HCT116 (cell line): ENCODE data around the gene CSPG4. TPM values are rescaled to one million over a fixed set of nuclear protein-coding genes. Genes with fewer than 3 reads are reported as not detected.
"Not testable (repeated sequence)": the region's sequence is repeated elsewhere in the genome, so short reads cannot be mapped to it uniquely, and the experiment has no call there.

ENCODE experiments used
- ATAC-seq: fragments of 200-7000 bp; cut with Tn5 transposase; 2 replicates; pipeline ENCODE4 v1.9.1; 2020; ENCODE audit warnings: mild to moderate bottlenecking, moderate library complexity
- BruUV-seq: library from RNA; stranded (reverse); fragments of 400-500 nt; replicated peaks from 2 replicates; lab custom pipeline; 2021; lab: Mats Ljungman, UMichigan
- CTCF ChIA-PET: fragments of 300-600 bp; sonication (Branson Sonifier 250); formaldehyde crosslinking; loops from one replicate; lab custom pipeline; 2021; ENCODE audit warnings: antibody characterized with exemption; lab: Charles Lee
- POLR2A ChIA-PET: fragments of 300-600, 350-600 bp; sonication (Branson Sonifier 250); formaldehyde crosslinking; loops from one replicate; lab custom pipeline; 2021; ENCODE audit warnings: antibody characterized with exemption; lab: Charles Lee
- RAD21 ChIA-PET, 2 experiments: fragments of 300-600 bp; sonication (Branson Sonifier 250); formaldehyde crosslinking; loops; one replicate each; lab custom pipeline; 2023; ENCODE audit warnings: low total read pairs in 2 of 2; ENCODE audit not compliant: uncharacterized antibody in 2 of 2, unreplicated experiment in 2 of 2, low non-redundant PET in 1 of 2; lab: Charles Lee
- DNase-seq: peaks from one replicate; pipeline ENCODE4 v3.0.0-alpha.2; 2010; ENCODE audit warnings: low read depth, low spot score
- H2AFZ ChIP-seq: fragments of 200-600 bp; shearing (Covaris generic), sonication (generic); 2 replicates; pipeline ENCODE4 v1.6.1; 2017; ENCODE audit warnings: low read depth, mixed run types, mixed read lengths, antibody characterized with exemption, low read length; ENCODE audit not compliant: poor library complexity, severe bottlenecking
- H3K27ac ChIP-seq: 2 replicates; pipeline ENCODE4 v1.5.1; 2012; ENCODE audit warnings: low read depth, low read length
- H3K27me3 ChIP-seq: fragments of 200-600 bp; sonication (generic); 2 replicates; pipeline ENCODE4 v1.6.1; 2016; ENCODE audit warnings: mixed run types, low read length, mixed read lengths; ENCODE audit not compliant: insufficient read depth
- H3K36me3 ChIP-seq, 2 experiments: fragments of 200-500 bp in 1 of 2; fragments of 200-600 bp in 1 of 2; sonication (Bioruptor generic) in 1 of 2; sonication (generic) in 1 of 2; 2 replicates each; pipeline versions ENCODE4 v1.5.1 to v1.6.1; 2014 to 2016; ENCODE audit warnings: low read length in 2 of 2, inconsistent platforms in 1 of 2, mixed read lengths in 1 of 2, mixed run types in 1 of 2; ENCODE audit not compliant: insufficient read depth in 2 of 2, control insufficient read depth in 1 of 2
- H3K4me1 ChIP-seq, 2 experiments: fragments of 200-600 bp in 1 of 2; sonication (generic) in 1 of 2; 2 replicates each; pipeline versions ENCODE4 v1.5.1 to v1.6.1; 2012 to 2017; ENCODE audit warnings: low read length in 2 of 2, inconsistent platforms in 1 of 2, mild to moderate bottlenecking in 1 of 2, mixed read lengths in 1 of 2, mixed run types in 1 of 2, moderate library complexity in 1 of 2; ENCODE audit not compliant: insufficient read depth in 2 of 2, control insufficient read depth in 1 of 2
- H3K4me2 ChIP-seq: fragments of 200-600 bp; sonication (generic); 2 replicates; pipeline ENCODE4 v1.6.1; 2017; ENCODE audit warnings: mixed run types, low read length, mixed read lengths
- H3K4me3 ChIP-seq, 2 experiments: fragments of 200-600 bp in 1 of 2; sonication (generic) in 1 of 2; replicated peaks in 1 of 2; 2 replicates each; pipeline ENCODE4 v1.5.1; 2011 to 2016; ENCODE audit warnings: low read length in 2 of 2, control low read depth in 1 of 2, low read depth in 1 of 2, mild to moderate bottlenecking in 1 of 2, mixed read lengths in 1 of 2, mixed run types in 1 of 2
- H3K79me2 ChIP-seq: fragments of 200-600 bp; sonication (generic); 2 replicates; pipeline ENCODE4 v1.6.1; 2017; ENCODE audit warnings: mild to moderate bottlenecking, mixed run types, low read length, moderate library complexity, mixed read lengths; ENCODE audit not compliant: insufficient read depth
- H3K9ac ChIP-seq: fragments of 200-600 bp; sonication (generic); 2 replicates; pipeline ENCODE4 v1.6.1; 2016; ENCODE audit warnings: low read length, mixed read lengths
- H3K9me2 ChIP-seq: fragments of 200-600 bp; sonication (generic), shearing (Covaris generic); 2 replicates; pipeline ENCODE4 v1.6.1; 2017; ENCODE audit warnings: mixed run types, mild to moderate bottlenecking, moderate library complexity; ENCODE audit not compliant: insufficient read depth
- H3K9me3 ChIP-seq, 2 experiments: fragments of 200-500 bp in 1 of 2; fragments of 200-600 bp in 1 of 2; sonication (Bioruptor generic) in 1 of 2; sonication (generic) in 1 of 2; 2 replicates each; pipeline ENCODE4 v1.6.1; 2014 to 2017; ENCODE audit warnings: low read length in 2 of 2, mixed read lengths in 2 of 2, inconsistent platforms in 1 of 2, low read depth in 1 of 2, mild to moderate bottlenecking in 1 of 2, mixed run types in 1 of 2, moderate library complexity in 1 of 2; ENCODE audit not compliant: control insufficient read depth in 1 of 2, insufficient read depth in 1 of 2
- H4K20me1 ChIP-seq: fragments of 200-600 bp; sonication (generic), shearing (Covaris generic); 2 replicates; pipeline ENCODE4 v1.6.1; 2017; ENCODE audit warnings: mixed run types, mild to moderate bottlenecking, moderate library complexity; ENCODE audit not compliant: insufficient read depth
- CEBPB ChIP-seq: IDR thresholded peaks from 2 replicates; pipeline ENCODE4 v1.6.1; 2012; ENCODE audit warnings: low read depth
- CTCF ChIP-seq, 3 experiments: fragments of 200-600 bp in 1 of 3; sonication (generic) in 1 of 3; IDR thresholded peaks in 2 of 3; conservative IDR thresholded peaks in 1 of 3; 2 replicates each; pipeline ENCODE4 v1.5.1; 2012 to 2017; ENCODE audit warnings: low read depth in 2 of 3, low read length in 2 of 3, antibody characterized with exemption in 1 of 3, borderline replicate concordance in 1 of 3, control low read depth in 1 of 3, mild to moderate bottlenecking in 1 of 3, mixed read lengths in 1 of 3, mixed run types in 1 of 3, moderate library complexity in 1 of 3; ENCODE audit not compliant: insufficient read depth in 1 of 3
- ELF1 ChIP-seq: IDR thresholded peaks from 2 replicates; pipeline ENCODE4 v1.6.1; 2012; ENCODE audit warnings: low read depth, borderline replicate concordance
- FOSL1 ChIP-seq: IDR thresholded peaks from 2 replicates; pipeline ENCODE4 v1.6.1; 2012; ENCODE audit warnings: low read depth
- JUND ChIP-seq: IDR thresholded peaks from 2 replicates; pipeline ENCODE4 v1.6.1; 2012
- MAX ChIP-seq: IDR thresholded peaks from 2 replicates; pipeline ENCODE4 v1.6.1; 2012
- SP1 ChIP-seq: IDR thresholded peaks from 2 replicates; pipeline ENCODE4 v1.6.1; 2012; ENCODE audit warnings: low read depth
- SRF ChIP-seq: IDR thresholded peaks from 2 replicates; pipeline ENCODE4 v1.6.1; 2012; ENCODE audit warnings: low read depth
- TCF7L2 ChIP-seq: IDR thresholded peaks from 2 replicates; pipeline ENCODE4 v1.7.0; 2011; ENCODE audit warnings: borderline replicate concordance, inconsistent platforms; ENCODE audit not compliant: insufficient read depth, insufficient read length; ENCODE audit errors: extremely low read depth
- ZFX ChIP-seq: fragments of 450-650 bp; IDR thresholded peaks from 2 replicates; pipeline ENCODE4 v1.6.1; 2017
- ZNF274 ChIP-seq: fragments of 200-500 bp; sonication (Bioruptor generic); IDR thresholded peaks from 2 replicates; pipeline ENCODE4 v1.6.1; 2014; ENCODE audit warnings: mild to moderate bottlenecking, low read depth, low read length, inconsistent platforms
- intact Hi-C: fragments of 100-400 bp; cut with micrococcal nuclease; formaldehyde crosslinking; loops from 2 replicates; pipeline ENCODE4 v1.10.0; 2022
- total RNA-seq: library from RNA; stranded (reverse); gene quantifications from one replicate; pipeline ENCODE4 v1.2.1, GENCODE V29; 2021; ENCODE audit not compliant: unreplicated experiment
- TF ChIP-seq, protein P1 (sequence below): IDR thresholded peaks from 2 replicates; pipeline ENCODE4 v1.6.1; 2012

Gene CSPG4
- total RNA-seq, 1 experiment from 2014 or later = 18.1 TPM

DNA sequence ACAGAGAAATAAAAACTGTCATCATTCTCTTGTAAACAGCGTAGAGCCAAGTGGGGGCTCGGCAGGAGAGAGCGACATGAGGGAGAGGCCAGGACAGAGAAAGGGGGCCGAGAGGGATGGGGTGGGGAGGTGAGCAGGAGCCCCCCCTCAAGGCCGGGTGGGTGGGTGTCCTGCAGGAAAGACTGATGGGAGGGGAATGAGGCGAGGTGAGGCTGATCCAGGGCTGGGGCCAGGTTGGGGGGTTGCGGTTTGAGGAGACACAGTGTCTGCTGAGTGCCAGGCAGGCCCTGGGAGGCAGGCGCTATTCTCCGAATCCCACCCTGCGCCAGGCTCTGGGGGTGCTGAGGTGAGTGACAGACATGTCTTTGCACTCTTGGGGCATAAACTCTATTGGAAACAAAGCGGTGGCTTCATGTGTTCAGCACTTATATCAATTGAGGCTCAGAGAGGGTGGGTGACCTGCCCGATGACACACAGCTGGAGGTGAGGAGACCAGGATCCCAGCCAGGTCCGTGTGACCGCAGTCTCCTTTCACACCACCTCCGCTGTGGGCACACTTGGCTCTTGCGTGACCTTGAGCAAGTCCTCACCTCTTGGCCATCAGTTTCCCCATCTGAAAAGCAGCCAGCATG, 19.6 kb upstream of the CSPG4 start (continued):
- TF ChIP-seq, protein P1, sequence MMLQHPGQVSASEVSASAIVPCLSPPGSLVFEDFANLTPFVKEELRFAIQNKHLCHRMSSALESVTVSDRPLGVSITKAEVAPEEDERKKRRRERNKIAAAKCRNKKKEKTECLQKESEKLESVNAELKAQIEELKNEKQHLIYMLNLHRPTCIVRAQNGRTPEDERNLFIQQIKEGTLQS = no peak
- no peak for TF ChIP-seq FOSL1
- no peak for TF ChIP-seq TCF7L2
- TF ChIP-seq SRF = no peak
- TF ChIP-seq CEBPB = no peak
- no peak for TF ChIP-seq CTCF (IDR thresholded peaks at IDR 0.05 in 2 of 3, conservative IDR thresholded peaks at IDR 0.05 in 1 of 3; ENCODE audit: borderline replicate concordance in 1 of 3, insufficient read depth in 1 of 3, low read depth in 2 of 3, low read length in 2 of 3)
- no peak for TF ChIP-seq ZFX
- TF ChIP-seq ZNF274 = no peak
- no peak for TF ChIP-seq ELF1

- POLR2A ChIA-PET = no interaction called here
- RAD21 ChIA-PET = no interaction called here
- no peaks in the 10 kb centered on the region for H3K36me3 ChIP-seq
- no peaks in the 10 kb centered on the region for H3K27me3 ChIP-seq
- ATAC-seq = no peak
- no peak overlapping the region for H3K4me3 ChIP-seq
- no peak overlapping the region for H3K27ac ChIP-seq
- H3K79me2 ChIP-seq = no peaks in the 10 kb centered on the region
- intact Hi-C loops = loop anchor here (5.0 kb wide), 1 partner anchor 191 kb away; no protein-coding TSS in a partner anchor
- H4K20me1 ChIP-seq = no peaks in the 10 kb centered on the region
- no TSS peak for BruUV-seq
- H3K9me2 ChIP-seq = no peaks in the 10 kb centered on the region
- no peak overlapping the region for H2AFZ ChIP-seq
- H3K9ac ChIP-seq = no peak overlapping the region
- TF ChIP-seq JUND (no peak), ZNF274 (no peak), TCF7L2 (no peak), MAX (no peak), SP1 (no peak)
- DNase-seq = no peak
- CTCF ChIA-PET = no interaction called here
- peaks cover 0 to 10% of the 10 kb centered on the region in 2 experiments; a peak in 2 of 4 replicates for H3K4me1 ChIP-seq
- H3K9me3 ChIP-seq = no peaks in the 10 kb centered on the region
- H3K4me2 ChIP-seq = no peak overlapping the region
These were observed 18.9 kb upstream of the CSPG4 start for GRCh38 chr15:75731248-75732151.

GRCh38 chr15:75730376-75731247, 18.0 kb upstream of the CSPG4 start:
- DNase-seq, CTCF ChIA-PET, H3K4me3 ChIP-seq: not testable (repeated sequence)

More at GRCh38 chr15:75730376-75731247, 18.0 kb upstream of the CSPG4 start:
- H4K20me1 ChIP-seq, H2AFZ ChIP-seq, BruUV-seq, ATAC-seq, H3K79me2 ChIP-seq, RAD21 ChIA-PET, H3K9me2 ChIP-seq, H3K36me3 ChIP-seq, H3K27me3 ChIP-seq, H3K9ac ChIP-seq, POLR2A ChIA-PET, H3K9me3 ChIP-seq, H3K27ac ChIP-seq, H3K4me2 ChIP-seq: not testable (repeated sequence)
- intact Hi-C loops = loop anchor here (5.0 kb wide), 1 partner anchor 192 kb away; no protein-coding TSS in a partner anchor
- peaks cover 0 to 10% of the 10 kb centered on the region in 2 experiments; a peak in 2 of 4 replicates for H3K4me1 ChIP-seq
